ENCODE measurements around the gene TCP11.

The TCP11 gene

GRCh38 chr6:35096129-35096862 is 44.8 kb downstream of the TCP11 start:
- in situ Hi-C loops (cut with HindIII; ENCODE audit: low sequenced_read_pairs): no loop called here

- in situ Hi-C loops (cut with HindIII; ENCODE audit: low sequenced_read_pairs): no loop called here
Measured at GRCh38 chr6:35094183-35094582, 47.0 kb downstream of the TCP11 start.

GRCh38 chr6:35093783-35094182 is 47.4 kb downstream of the TCP11 start:
- in situ Hi-C loops (cut with HindIII; ENCODE audit: low sequenced_read_pairs): no loop called here

GRCh38 chr6:35093118-35093445 is 48.1 kb downstream of the TCP11 start:
- in situ Hi-C loops (cut with HindIII; ENCODE audit: low sequenced_read_pairs): no loop called here

- in situ Hi-C loops (cut with HindIII; ENCODE audit: low sequenced_read_pairs): no loop called here
Measured at GRCh38 chr6:35092362-35093117, 48.6 kb downstream of the TCP11 start.

GRCh38 chr6:35091346-35092083 is 49.6 kb downstream of the TCP11 start:
- in situ Hi-C loops (cut with HindIII; ENCODE audit: low sequenced_read_pairs): no loop called here

GRCh38 chr6:35090734-35091133 is 50.4 kb downstream of the TCP11 start:
- in situ Hi-C loops (cut with HindIII; ENCODE audit: low sequenced_read_pairs): no loop called here

GRCh38 chr6:35089935-35090505 is 51.1 kb downstream of the TCP11 start:
- in situ Hi-C loops (cut with HindIII; ENCODE audit: low sequenced_read_pairs): no loop called here

GRCh38 chr6:35089216-35089934 is 51.8 kb downstream of the TCP11 start:
- in situ Hi-C loops (cut with HindIII; ENCODE audit: low sequenced_read_pairs): no loop called here

- in situ Hi-C loops (cut with HindIII; ENCODE audit: low sequenced_read_pairs): no loop called here
Measured at GRCh38 chr6:35088281-35089215, 52.6 kb downstream of the TCP11 start.

- in situ Hi-C loops (cut with HindIII; ENCODE audit: low sequenced_read_pairs): no loop called here
Measured at GRCh38 chr6:35087361-35088280, 53.5 kb downstream of the TCP11 start.

GRCh38 chr6:35086636-35087360 is 54.3 kb downstream of the TCP11 start:
- in situ Hi-C loops (cut with HindIII; ENCODE audit: low sequenced_read_pairs): no loop called here

- in situ Hi-C loops (cut with HindIII; ENCODE audit: low sequenced_read_pairs): no loop called here
Measured at GRCh38 chr6:35086282-35086632, 54.9 kb downstream of the TCP11 start.

- in situ Hi-C loops (cut with HindIII; ENCODE audit: low sequenced_read_pairs): no loop called here
Measured at GRCh38 chr6:35085359-35086281, 55.5 kb downstream of the TCP11 start.

GRCh38 chr6:35084511-35085203 is 56.5 kb downstream of the TCP11 start:
- in situ Hi-C loops (cut with HindIII; ENCODE audit: low sequenced_read_pairs): no loop called here

- in situ Hi-C loops (cut with HindIII; ENCODE audit: low sequenced_read_pairs): no loop called here
Measured at GRCh38 chr6:35084041-35084491, 57.1 kb downstream of the TCP11 start.

Measured in endothelial cell of hepatic sinusoid (primary cell).